CMK (cell line): ENCODE data around the gene OPTN.
"Not testable (repeated sequence)": the region's sequence is repeated elsewhere in the genome, so short reads cannot be mapped to it uniquely, and the experiment has no call there.

Source experiments
- DNase-seq: peaks from one replicate; pipeline ENCODE4 v3.0.0-alpha.2; 2010; ENCODE audit warnings: low read depth

Gene OPTN

DNA sequence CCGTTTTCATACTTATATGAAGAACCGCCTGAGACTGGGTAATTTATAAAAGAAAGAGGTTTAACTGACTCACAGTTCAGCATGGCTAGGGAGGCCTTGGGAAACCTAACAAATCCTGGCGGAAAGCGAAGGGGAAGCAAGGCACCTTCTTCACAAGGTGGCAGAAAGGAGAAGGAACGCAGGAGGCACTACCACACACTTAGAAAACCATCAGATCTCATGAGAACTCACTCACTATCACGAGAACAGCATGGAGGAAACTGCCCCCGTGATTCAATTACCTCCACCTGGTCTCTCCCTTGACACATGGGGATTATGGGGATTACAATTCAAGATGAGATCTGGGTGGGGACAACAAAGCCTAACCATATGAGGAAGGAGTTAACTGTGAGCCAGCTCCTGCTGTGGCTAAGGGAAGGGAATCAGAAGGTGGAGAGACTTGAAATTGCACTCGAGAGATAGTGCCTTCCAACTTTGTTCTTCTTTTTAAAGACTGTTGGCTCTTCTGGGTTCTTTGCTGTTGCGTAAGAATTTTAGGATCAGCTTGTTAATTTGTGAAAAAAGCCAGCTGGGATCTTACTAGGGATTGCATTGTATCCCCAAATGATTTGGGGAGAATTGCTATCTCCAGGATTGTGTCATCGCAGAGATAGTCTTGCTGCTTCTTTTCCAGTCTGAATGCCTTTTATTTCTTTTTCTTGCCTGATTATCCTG lies 21.0 kb downstream of the OPTN start:
- DNase-seq, result no peak

DNA sequence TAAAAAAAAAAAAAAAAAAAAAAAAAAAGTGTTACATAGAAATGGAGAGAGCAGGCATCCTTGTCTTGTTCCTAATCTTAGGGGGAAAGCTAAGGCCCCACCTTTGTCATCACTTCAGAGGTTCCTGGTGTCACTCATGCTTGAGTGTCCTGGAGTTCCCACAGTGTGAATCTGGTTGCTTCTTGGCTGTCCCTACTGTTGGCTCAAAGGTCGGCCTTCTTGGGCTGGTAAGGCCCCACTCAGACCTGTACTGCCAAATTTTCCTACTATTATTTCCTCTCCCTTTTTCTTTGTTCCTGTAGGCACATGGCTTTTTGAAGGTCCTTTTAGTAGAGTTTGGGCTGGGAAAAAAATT lies 21.5 kb downstream of the OPTN start:
- DNase-seq, result no peak

DNA sequence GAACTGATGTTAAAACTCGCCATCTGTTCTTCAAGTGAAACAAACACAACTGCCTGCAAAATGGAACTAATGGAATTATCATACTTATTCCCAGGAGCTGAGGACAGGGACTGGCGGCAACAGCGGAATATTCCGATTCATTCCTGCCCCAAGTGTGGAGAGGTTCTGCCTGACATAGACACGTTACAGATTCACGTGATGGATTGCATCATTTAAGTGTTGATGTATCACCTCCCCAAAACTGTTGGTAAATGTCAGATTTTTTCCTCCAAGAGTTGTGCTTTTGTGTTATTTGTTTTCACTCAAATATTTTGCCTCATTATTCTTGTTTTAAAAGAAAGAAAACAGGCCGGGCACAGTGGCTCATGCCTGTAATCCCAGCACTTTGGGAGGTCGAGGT lies 36.7 kb downstream of the OPTN start:
- no peak for DNase-seq

DNA sequence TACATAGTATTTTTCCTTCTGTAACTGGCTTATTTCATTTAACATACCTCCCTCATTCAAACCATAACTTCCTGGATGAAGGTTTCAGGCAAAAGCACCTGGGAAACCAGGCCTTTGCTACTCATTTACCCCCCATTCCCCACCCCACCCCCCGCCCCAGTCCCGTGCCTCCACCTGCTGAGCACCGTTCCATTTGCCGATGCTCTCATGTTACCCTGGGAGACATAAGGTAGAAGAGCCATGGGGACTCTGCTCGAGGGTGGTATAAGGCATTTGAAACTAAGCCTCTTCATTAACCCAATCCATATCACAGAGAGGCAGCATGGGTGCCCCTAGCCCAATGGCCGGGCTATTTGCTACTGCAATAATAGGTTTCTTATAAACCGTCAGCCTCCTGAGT lies 39.2 kb downstream of the OPTN start:
- no peak for DNase-seq

DNA sequence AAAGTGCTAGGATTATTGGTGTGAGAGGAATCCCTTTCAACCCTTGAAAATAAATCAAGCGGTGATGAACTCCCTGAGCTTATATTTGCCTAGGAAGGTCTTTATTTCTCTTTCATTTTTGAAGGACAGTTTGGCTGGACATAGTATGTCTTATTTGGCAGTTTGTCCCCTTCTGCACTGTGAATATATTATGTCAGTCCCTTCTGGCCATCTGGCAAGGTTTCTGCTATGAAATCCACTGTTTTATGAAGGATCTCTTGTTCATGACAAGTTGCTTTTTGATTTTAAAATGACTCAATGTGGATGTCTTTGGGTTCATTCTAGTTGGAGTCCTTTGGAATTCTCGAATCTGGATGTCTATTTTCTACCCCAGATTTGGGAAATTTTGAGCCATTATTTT lies 39.7 kb downstream of the OPTN start:
- no peak for DNase-seq

DNA sequence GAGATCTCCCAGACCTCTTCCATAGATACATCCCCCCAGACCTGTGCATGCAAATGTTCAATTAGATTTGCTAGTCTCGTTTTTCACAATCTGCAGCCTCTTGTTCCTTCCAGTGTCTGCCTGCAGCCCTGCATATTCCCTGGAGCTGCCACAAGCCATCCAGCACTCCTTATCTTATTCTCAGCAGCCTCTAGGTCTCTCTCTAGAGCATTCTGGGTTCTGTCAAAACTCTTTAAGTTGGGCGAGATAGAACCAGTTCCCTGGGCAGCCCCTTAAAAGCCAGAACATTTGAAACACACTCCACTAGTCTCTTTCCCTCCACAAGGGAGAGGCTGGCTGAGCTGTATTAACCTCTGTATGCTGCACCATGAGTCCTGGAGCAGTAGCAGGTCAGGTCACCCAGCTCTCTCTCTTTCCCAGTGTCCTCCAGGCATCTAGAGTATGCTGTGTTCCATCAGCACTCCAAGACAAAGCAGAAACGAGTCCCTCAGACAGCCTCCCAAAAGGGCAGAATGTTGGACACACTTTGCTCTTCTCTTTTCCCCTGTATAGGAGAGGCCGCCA lies 40.7 kb downstream of the OPTN start:
- DNase-seq, result no peak

DNA sequence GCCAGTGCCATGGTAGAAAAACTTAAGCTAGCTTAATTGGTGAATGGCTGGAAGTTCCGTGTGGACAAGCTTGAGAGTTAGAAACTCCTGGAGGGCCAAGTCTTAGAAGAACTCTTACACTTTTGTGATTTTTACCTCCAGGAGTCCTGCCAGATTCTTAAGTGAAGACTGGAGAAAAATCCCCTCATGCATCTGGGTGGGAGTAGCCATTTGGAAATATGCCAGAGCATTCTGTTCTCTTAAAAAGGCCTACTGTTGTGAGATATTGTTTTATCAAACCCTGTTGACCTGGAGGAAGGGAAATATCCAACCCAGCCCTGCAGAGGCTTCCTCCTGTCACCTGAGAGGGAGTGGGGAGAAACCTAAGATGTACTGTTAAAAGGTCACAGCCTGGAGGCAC lies 43.8 kb downstream of the OPTN start:
- no peak for DNase-seq

DNA sequence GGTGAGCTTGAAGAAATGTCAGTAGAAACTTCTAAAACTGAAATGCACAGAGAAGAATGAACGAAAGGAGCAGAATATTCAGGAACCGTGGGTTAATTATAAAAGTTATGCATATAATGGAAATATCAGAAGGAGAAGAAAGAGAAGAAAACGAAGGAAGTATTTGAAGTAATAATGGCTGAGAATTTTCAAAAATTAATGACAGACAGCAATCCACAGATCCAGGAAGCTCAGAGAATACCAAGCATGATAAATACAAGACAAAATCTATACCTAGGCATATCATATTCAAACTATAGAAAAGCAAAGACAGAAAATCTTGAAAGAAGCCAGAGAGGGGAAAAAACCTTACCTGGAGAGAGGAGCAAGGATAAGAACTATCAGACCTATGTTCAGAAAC lies 44.9 kb downstream of the OPTN start:
- no peak for DNase-seq

DNA sequence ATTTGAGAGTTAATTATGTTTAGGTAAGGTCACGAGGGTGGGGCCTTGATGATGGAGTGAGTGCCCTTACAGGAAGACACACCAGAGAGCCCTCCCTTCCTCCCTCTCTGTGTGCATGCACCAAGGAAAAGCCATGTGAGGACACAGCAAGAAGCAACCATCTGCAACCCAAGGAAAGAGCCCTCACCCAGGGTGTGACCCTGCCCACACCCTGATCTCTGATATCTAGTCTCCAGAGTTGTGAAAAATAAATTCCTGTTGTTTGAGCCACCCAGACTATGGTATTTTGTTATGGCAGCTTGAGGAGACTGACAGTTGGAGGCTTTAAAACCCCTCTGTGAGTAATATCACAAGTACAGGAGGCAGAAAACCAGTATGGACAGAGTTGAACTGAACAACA lies 46.4 kb downstream of the OPTN start:
- DNase-seq, result no peak

DNA sequence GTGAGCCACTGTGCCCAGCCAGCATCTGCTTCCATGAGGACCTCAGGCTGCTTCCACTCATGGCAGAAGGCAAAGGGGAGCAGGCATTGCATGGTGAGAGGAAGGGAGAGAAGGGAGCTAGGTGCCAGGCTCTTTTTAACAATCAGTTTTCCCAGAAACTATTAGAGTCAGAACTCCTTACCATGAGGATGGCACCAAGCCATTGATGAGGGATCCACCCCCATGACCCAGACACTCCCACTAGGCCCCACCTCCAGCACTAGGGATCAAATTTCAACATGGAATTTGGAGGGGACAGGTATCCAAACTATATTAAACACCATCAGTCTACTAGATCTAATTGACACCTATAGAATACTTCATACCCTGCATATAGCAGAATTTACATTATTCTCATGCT lies 47.2 kb downstream of the OPTN start:
- no peak for DNase-seq

DNA sequence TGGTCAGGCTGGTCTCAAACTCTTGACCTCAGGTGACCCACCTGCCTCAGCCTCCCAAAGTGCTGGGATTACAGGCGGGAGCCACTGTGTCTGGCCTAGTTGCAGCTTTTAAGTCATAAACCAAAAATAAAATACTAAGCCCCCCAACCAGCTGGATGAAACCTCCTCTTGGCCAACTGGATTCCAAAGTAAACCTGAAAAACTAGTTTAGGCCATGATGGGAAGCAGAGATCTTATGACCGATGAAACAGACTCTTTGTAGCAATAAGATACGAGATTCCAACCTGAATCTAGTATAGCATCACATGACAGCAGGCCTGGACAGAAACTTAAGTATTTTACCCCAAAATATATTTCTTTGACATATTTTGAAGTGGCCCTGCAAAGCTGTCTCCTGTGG lies 52.3 kb downstream of the OPTN start:
- DNase-seq, result no peak

DNA sequence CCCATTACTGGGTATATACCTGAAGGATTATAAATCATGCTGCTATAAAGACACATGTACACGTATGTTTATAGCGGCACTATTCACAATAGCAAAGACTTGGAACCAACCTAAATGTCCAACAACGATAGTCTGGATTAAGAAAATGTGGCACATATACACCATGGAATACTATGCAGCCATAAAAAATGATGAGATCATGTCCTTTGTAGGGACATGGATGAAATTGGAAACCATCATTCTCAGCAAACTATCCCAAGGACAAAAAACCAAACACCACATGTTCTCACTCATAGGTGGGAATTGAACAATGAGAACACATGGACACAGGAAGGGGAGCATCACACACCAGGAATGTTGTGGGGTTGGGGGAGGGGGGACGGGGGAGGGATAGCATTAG lies 55.9 kb downstream of the OPTN start:
- DNase-seq, result not testable (repeated sequence)

DNA sequence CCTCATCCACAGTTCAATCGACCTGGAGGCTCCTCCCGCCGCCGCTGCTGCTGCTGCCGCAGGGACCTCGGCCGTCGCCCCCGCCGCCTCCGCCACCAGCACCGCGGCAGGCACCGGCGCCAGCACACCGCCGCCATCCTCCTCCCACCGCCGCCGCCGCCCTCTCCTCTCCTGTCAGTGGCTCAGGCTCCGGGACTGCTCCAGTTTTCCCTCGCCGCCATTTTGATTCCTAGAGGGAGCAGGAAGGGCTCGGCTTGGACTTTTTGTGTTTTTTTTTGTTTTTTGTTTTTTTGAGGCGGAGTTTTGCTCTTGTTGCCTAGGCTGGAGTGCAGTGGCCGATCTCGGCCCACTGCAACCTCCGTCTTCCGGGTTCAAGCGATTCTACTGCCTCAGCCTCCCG lies 58.4 kb downstream of the OPTN start:
- DNase-seq, result no peak

DNA sequence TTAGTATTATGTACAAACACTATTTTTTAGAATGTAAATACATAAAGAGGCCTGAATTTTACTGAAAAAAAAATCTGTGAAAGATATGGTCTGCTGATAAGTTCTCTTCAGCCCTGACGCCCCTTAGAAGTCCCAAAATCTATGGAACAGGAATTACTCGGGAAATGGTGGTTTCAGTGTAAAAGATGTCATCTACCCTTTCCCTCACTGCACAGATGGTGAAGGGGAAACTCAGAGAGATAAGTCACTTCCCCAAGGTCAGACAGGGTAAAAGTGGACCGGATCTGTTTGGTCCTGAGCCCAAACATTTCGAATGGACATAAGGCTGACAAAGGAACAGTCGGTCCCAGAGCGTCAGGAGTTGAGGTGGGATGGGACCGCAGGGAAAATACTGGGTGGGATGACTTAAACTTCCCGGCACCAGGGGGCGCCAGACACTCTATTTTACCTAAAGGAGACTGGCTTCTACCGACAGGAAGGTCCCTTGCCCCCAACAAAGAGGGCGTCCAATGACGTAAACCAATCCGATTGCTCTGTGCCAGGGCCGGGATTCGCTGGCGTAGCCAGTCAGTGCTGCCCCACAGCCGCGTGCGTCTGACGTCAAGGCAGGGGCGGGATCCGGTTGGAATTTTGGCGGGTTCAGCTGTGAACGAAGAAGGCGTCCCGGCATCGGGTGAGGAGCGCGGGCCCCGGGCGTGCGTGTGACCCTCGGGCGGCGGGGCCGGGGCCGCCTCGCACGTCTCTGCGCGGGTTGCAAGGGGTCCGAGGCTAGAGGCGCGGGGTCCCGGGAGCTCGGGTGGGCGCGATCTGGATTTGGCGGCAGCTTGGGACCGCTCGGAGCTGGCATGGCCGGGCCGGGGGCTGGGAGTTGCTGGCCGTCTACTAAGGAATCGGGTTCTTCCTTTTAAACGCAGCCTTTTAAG lies 61.2 kb downstream of the OPTN start, which contains the start of gene MCM10:
Gene MCM10, plus strand, starts transcription at position 625 of the 923 bp plus-strand sequence. CDS start 2,645 bp downstream, outside the sequence.
- DNase-seq, result peak; percentile 93

DNA sequence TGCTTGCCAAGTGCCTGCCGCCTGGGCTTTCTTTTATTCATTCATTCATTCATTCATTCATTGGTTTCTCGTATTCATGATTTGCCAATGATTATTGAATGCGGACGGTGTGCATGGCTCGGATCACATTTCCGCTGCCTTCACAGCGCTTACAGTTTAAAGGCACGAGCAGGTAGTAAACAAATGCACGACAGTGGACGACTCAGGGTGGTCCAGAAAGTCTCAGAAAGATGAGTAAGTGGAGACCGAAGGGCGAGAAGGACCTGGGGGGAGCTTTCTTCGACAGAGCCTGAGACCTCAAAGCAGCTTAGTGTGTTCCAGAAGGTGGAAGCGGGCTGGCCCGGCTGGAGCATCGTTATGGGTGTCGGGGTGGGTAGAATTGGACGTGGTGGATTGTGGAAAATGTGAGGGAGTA lies 61.9 kb downstream of the OPTN start:
- DNase-seq, result no peak

DNA sequence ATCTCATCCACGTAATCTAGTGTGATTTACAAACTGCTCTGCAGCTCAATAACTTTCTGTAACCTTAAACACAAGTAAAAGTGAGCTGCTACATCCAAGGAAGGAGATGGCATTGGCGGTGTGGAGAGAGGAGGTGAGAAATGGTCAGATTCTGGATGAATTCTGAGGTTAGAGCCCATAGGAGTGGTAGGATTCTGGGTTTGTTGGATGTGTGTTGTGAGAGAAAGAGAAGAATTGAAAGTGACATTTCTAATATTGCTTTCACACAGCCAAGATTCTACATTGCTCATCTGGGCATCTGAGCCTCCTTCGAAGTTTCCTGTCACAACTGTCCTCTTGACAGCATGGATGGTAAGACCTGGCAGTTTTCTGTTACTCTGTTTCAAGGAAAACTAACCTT lies 63.9 kb downstream of the OPTN start:
- no peak for DNase-seq

DNA sequence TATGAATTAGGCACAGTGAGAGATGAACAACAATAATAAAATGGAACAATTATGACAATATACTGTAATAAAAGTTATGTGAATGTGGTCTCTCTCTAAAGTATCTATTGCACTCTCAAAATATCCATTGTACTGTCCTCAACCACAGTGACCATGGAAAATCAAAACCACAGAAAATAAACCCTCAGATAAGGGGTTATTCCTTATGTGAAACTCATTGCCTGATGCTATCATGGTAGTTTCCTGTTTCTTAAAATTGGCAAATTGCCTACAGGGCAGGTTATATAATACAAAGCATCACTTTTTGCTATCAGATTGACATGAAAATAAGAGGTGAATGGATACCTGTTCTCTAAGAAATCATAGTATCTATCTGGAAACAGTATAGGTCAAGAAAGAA lies 65.2 kb downstream of the OPTN start:
- no peak for DNase-seq

DNA sequence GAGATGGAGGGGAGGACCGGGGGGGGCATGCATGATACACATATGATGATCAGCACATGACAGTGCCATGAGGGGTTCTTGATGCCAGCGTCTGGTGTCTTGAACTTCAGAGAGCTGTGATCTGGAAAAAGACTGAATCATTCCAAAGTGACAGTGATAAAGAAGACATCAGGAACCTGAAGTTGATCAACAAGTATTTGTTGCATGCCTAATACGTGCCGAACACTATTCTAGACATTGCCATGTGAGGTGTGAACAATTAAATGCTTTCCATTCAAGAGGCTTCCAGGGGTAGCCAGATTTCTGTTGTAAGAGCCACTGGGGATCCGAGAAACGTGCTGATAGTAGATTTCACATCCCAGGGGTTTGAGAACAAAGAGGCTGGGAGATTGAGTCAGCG lies 67.6 kb downstream of the OPTN start:
- no peak for DNase-seq

DNA sequence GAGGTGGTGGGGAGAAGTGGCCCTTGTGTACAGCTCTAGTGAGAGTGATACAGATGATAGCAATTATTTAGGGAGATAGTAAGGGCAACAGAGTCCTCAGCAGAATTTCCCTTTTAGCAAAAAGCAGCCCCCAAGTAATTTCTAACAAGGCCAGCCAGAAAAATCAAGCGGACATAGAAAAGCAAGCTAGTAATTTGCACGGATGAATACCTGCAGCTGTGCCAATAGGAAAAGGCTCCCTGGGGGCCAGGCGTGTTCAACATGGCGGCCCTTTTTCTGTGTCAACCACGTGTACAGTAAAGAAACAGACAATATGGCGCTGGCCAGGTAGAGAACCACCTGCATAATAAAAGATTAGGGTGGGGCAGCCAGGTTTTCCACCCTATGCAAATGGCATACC lies 68.8 kb downstream of the OPTN start:
- no peak for DNase-seq

DNA sequence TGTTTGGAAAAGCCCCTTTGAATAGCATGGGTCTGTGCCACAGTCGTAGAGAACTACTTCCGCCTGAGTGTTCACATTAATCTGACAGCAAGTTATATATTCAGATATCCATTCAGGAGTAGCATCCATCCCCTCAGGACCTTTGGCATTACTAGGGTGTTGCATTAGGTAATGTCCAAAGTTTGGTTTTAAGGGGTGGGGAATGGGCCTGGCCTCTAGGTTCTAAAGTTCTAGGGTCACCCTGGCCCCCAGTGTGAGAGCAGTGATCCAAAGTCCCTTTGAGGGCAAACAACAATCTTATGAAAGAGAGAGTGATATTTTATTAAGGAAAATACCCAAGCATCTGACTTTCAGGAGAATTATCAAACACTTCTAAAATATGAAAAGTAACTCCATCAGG lies 73.7 kb downstream of the OPTN start:
- DNase-seq, result no peak

DNA sequence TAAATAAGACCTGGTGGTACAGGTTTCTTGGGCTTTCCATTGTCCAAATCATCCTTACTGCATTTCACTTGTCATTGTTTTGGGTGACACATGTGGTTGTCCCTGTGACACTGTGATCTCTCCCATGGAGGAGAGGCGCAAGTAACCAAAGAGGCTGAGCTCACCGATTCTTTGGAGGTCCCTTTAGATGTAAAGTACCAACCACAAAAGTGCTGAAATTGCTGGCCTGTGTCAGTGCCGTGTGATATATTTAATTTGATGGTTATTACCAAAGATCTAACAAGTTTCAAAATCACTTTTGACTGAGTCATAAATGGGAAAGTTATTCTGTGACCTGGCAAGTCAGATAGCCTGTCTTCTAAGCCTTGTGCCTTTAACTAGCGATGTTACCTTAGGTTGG lies 80.8 kb downstream of the OPTN start:
- no peak for DNase-seq

DNA sequence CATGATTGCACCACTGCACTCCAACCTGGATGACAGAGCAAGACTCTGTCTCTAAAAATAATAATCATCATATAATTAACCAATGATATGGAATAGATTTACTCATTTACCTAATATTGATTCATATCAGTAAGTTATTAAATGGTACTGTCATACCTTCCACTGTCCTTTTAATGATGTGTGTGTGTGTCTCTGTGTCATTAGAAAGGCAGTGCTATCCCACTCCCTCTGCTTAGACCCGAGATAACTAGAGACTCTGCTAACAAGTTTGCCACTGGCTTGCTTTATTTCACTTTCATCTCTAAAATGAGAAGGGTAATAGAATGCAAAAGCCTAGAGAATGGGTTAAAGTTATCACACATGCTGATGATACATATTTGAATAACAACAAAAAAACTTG lies 82.5 kb downstream of the OPTN start:
- no peak for DNase-seq

DNA sequence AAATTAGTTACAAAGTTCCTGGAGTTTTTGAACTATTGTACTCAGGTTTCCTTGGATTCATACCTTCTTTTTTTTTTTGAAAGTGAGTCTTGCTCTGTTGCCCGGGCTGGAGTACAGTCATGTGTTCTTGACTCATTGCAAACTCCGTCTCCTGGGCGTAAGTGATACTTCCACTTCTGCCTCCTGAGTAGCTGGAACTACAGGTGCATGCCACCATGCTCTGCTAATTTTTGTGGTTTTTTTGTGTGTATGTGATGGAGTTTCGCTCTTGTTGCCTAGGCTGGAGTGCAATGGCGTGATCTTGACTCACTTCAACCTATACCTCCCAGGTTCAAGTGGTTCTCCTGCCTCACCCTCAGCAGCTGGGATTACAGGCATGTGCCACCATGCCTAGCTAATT lies 83.7 kb downstream of the OPTN start:
- no peak for DNase-seq
